ENCODE results near the gene TTC19. TPM values are rescaled to one million over a fixed set of nuclear protein-coding genes. Genes with fewer than 3 reads are reported as not detected.

The TTC19 gene
- total and polyA plus RNA-seq, 2 donors (not counting 3 experiments of a cell fraction or from before 2014, with no cell fraction given) = 7.8 to 32.8 TPM

DNA sequence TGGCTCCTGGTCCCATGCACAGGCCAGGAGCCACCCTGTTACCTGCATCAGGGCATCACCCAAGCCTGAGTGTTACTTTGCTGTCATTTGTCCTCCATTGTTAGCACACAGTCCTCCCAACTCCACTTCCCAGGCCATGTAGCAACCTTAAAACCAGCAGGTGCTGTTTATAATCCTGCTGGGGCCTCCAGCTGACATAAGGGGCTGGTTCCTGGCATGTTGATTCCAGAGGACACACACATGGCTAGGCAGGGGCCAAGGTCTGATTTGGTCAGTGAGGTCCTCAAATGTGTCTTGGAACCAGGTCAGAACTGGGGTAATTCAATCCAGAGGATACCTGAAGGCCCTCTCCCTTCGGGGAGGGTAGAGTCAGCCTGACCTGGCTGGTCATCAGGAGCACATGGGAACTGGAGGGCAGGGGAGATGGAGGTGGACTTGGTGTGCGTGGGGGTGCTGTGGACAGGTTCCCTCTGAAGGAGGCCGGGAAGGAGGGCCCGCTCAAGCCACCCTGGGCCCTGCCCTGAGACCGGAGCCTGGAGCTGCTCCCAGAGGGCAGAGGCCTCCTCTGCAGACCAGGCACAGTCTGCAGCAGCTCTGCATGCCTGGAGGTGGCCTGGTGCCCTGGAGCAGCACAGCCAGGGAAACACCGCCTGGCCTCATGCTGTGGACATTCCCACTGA is 48.1 kb upstream of the TTC19 start:
- H3K9ac ChIP-seq (replicated peaks; ENCODE audit: extremely low read depth, insufficient read depth, low read length) = no peak overlapping the region
- H3K9me1 ChIP-seq (replicated peaks; ENCODE audit: control insufficient read depth, extremely low read depth, insufficient read depth, low read length) = no peaks in the 10 kb centered on the region
- H2AFZ ChIP-seq (ENCODE audit: low read depth, low read length) = no peak overlapping the region
- no peaks in the 10 kb centered on the region for H3K9me3 ChIP-seq (replicated peaks; ENCODE audit: control insufficient read depth, insufficient read depth, low read length)
- FAIRE-seq (no peak), DNase-seq (ENCODE audit: low read depth, low spot score) (no peak)
- ChIA-PET CTCF (interaction anchor here (0.9 to 1.3 kb wide), 2 partner anchors 19 to 47 kb away, joined by 3 to 5 read pairs; no protein-coding TSS in a partner anchor), POLR2A (interaction anchor here (0.6 kb wide), 1 partner anchor 20 kb away, joined by 6 read pairs; no protein-coding TSS in a partner anchor)
- no peaks in the 10 kb centered on the region for H4K20me1 ChIP-seq (replicated peaks; ENCODE audit: control insufficient read depth, extremely low read depth, insufficient read depth, low read length)
- H3K4me2 ChIP-seq (ENCODE audit: insufficient read depth, low read length) = no peak overlapping the region
- no peak overlapping the region for H3K4me3 ChIP-seq (replicated peaks in 1 of 3; ENCODE audit: insufficient read depth in 1 of 3, low read depth in 1 of 3, low read length in 3 of 3)
- peaks cover 24% of the 10 kb centered on the region for H3K4me1 ChIP-seq (ENCODE audit: control insufficient read depth, extremely low read depth, insufficient read depth, low read length)
- BruUV-seq (replicated peaks) = no TSS peak
- intact Hi-C loops (cut with micrococcal nuclease) (no loop called here), dilution Hi-C loops (cut with MboI; ENCODE audit: extremely low pct_ligation_motif_present, low sequenced_read_pairs) (no loop called here)
- H3K36me3 ChIP-seq (ENCODE audit: control insufficient read depth in 2 of 2, extremely low read depth in 1 of 2, insufficient read depth in 2 of 2, low read length in 2 of 2) = no peaks in the 10 kb centered on the region
- no peak for TF ChIP-seq GATA2 (IDR thresholded peaks at IDR 0.05; ENCODE audit: insufficient read depth, insufficient read length, low read depth, low read length)
- H3K27me3 ChIP-seq (ENCODE audit: control insufficient read depth in 2 of 2, insufficient read depth in 2 of 2, low read length in 2 of 2) = no peaks in the 10 kb centered on the region
- H3K27ac ChIP-seq (ENCODE audit: insufficient read depth, low read depth, low read length) = no peak overlapping the region
- H3K79me2 ChIP-seq (ENCODE audit: control insufficient read depth, insufficient read depth, low read length) = peaks cover 43% of the 10 kb centered on the region

DNA sequence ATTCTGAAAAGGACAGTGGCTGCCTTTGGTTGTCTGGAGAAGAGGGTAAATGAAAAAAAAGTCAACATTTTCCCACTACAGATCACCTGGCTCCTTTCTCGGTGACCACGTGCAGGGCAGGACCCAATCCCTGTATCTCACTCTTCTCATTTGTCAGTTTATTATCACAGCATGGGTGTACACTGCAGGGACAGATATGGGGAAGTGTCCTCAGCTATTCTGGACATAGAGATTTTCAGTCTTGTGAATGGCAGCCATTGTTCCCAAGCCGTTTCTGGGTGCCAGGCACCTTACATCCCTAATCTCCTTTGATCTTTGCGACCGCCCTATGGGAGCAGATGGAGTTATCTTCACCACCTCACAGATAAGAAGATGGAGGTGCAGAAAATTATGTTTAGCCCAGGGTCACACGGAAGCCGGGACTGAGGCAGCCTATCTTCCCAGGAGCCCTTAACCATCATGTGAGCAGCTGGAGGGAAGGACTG is 47.5 kb upstream of the TTC19 start:
- no peak overlapping the region for H3K4me3 ChIP-seq (replicated peaks in 1 of 3; ENCODE audit: insufficient read depth in 1 of 3, low read depth in 1 of 3, low read length in 3 of 3)
- no peaks in the 10 kb centered on the region for H4K20me1 ChIP-seq (replicated peaks; ENCODE audit: control insufficient read depth, extremely low read depth, insufficient read depth, low read length)
- no peaks in the 10 kb centered on the region for H3K9me1 ChIP-seq (replicated peaks; ENCODE audit: control insufficient read depth, extremely low read depth, insufficient read depth, low read length)
- no peak for TF ChIP-seq GATA2 (IDR thresholded peaks at IDR 0.05; ENCODE audit: insufficient read depth, insufficient read length, low read depth, low read length)
- TF ChIP-seq MYC (IDR thresholded peaks at IDR 0.05; ENCODE audit: low read depth, low read length) = no peak
- TF ChIP-seq FOS (IDR thresholded peaks at IDR 0.05; ENCODE audit: borderline replicate concordance, insufficient read depth, low read length) = no peak
- TF ChIP-seq, protein P1, sequence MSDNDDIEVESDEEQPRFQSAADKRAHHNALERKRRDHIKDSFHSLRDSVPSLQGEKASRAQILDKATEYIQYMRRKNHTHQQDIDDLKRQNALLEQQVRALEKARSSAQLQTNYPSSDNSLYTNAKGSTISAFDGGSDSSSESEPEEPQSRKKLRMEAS (IDR thresholded peaks at IDR 0.05; ENCODE audit: insufficient read depth, insufficient read length) = no peak
- TF ChIP-seq, protein P2, sequence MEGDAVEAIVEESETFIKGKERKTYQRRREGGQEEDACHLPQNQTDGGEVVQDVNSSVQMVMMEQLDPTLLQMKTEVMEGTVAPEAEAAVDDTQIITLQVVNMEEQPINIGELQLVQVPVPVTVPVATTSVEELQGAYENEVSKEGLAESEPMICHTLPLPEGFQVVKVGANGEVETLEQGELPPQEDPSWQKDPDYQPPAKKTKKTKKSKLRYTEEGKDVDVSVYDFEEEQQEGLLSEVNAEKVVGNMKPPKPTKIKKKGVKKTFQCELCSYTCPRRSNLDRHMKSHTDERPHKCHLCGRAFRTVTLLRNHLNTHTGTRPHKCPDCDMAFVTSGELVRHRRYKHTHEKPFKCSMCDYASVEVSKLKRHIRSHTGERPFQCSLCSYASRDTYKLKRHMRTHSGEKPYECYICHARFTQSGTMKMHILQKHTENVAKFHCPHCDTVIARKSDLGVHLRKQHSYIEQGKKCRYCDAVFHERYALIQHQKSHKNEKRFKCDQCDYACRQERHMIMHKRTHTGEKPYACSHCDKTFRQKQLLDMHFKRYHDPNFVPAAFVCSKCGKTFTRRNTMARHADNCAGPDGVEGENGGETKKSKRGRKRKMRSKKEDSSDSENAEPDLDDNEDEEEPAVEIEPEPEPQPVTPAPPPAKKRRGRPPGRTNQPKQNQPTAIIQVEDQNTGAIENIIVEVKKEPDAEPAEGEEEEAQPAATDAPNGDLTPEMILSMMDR (IDR thresholded peaks at IDR 0.05; ENCODE audit: extremely low read depth in 1 of 2, insufficient read depth in 1 of 2, low read depth in 1 of 2, low read length in 2 of 2) = no peak
- no peak for TF ChIP-seq POLR2AphosphoS5 (IDR thresholded peaks at IDR 0.05; ENCODE audit: insufficient read depth, low read depth, low read length)
- TF ChIP-seq POLR2A (IDR thresholded peaks at IDR 0.05; ENCODE audit: low read depth, low read length) = no peak
- TF ChIP-seq JUN (IDR thresholded peaks at IDR 0.05; ENCODE audit: borderline replicate concordance, insufficient read depth, insufficient read length, low read depth) = no peak
- no peak for TF ChIP-seq EZH2 (IDR thresholded peaks at IDR 0.05; ENCODE audit: borderline replicate concordance, low read depth, low read length, severe bottlenecking)
- POLR2A ChIA-PET = interaction anchor here (0.6 kb wide), 1 partner anchor 20 kb away, joined by 6 read pairs; no protein-coding TSS in a partner anchor
- peaks cover 42% of the 10 kb centered on the region for H3K79me2 ChIP-seq (ENCODE audit: control insufficient read depth, insufficient read depth, low read length)
- dilution Hi-C loops (cut with MboI; ENCODE audit: extremely low pct_ligation_motif_present, low sequenced_read_pairs) = no loop called here
- H3K27ac ChIP-seq (ENCODE audit: insufficient read depth, low read depth, low read length) = no peak overlapping the region
- H3K4me2 ChIP-seq (ENCODE audit: insufficient read depth, low read length) = no peak overlapping the region
- no peak overlapping the region for H2AFZ ChIP-seq (ENCODE audit: low read depth, low read length)
- intact Hi-C loops (cut with micrococcal nuclease) = no loop called here
- CTCF ChIA-PET = interaction anchor here (0.9 to 1.3 kb wide), 2 partner anchors 19 to 47 kb away, joined by 3 to 5 read pairs; no protein-coding TSS in a partner anchor
- H3K9me3 ChIP-seq (replicated peaks; ENCODE audit: control insufficient read depth, insufficient read depth, low read length) = no peaks in the 10 kb centered on the region
- H3K36me3 ChIP-seq (ENCODE audit: control insufficient read depth in 2 of 2, extremely low read depth in 1 of 2, insufficient read depth in 2 of 2, low read length in 2 of 2) = no peaks in the 10 kb centered on the region
- no peaks in the 10 kb centered on the region for H3K27me3 ChIP-seq (ENCODE audit: control insufficient read depth in 2 of 2, insufficient read depth in 2 of 2, low read length in 2 of 2)
- DNase-seq (ENCODE audit: low read depth, low spot score) (no peak), FAIRE-seq (no peak)
- no peak overlapping the region for H3K9ac ChIP-seq (replicated peaks; ENCODE audit: extremely low read depth, insufficient read depth, low read length)
- H3K4me1 ChIP-seq (ENCODE audit: control insufficient read depth, extremely low read depth, insufficient read depth, low read length) = peaks cover 22% of the 10 kb centered on the region
- no TSS peak for BruUV-seq (replicated peaks)

All from endothelial cell of umbilical vein (primary cell).